GM19099 (cell line): Measurements from ENCODE around the gene ABCD1.

Experiments used
- POLR2A ChIP-seq: IDR thresholded peaks from 3 replicates; pipeline ENCODE4 v1.6.1; 2011; ENCODE audit warnings: low read depth; ENCODE audit not compliant: insufficient read length; ENCODE audit errors: extremely low read depth

Gene ABCD1

DNA sequence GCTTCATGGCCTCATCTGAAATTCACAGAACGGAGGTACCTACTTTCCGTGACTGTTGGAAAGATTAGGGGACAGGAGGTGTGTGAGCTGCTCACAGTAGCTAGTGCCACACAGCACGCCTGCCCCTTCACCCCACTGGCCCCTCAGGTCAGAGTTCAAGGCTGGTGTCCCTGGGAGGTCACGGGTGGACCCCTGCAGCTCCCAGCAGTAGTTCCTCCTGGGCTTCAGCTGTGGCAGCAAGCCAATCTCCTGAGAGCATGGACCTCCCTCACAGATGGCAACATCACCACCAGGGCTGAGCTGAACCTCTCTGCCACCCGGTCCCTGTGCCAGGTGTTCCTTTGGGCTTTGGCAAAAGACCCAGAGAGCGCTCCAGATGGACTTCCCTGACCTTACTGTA is 67.7 kb downstream of the ABCD1 start:
- TF ChIP-seq POLR2A = no peak

DNA sequence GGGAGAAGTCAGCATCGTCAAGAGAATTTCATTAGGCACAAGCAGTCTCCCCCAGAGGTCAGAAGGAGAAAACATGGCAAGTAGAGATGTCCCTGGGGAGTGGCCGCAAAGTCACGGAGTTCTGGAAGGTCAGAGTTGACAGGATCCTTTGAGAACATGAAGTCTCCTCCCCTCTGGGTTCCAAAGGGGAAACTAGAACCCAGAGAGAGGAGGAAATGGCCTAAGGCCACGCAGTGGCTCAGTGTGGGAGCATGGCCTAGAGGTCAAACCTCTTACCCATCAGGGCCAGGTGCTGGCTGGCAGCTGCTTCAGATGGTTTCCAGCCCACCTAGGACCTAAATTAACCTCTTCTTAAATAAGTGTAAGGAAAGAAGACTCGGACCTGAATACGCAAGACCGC is 68.6 kb downstream of the ABCD1 start:
- no peak for TF ChIP-seq POLR2A
